Erythroblast (primary cell): Measurements from ENCODE around the gene KRR1.

Source experiments
- DNase-seq, 2 experiments: peaks; one replicate each; lab custom pipeline; 2025; lab: John Stamatoyannopoulos, UW
- GATA1 ChIP-seq: IDR thresholded peaks from 2 replicates; pipeline ENCODE4 v1.6.1; 2011; ENCODE audit warnings: low read depth, mild to moderate bottlenecking, control low read depth, low read length, moderate library complexity
- POLR2A ChIP-seq: IDR thresholded peaks from 2 replicates; pipeline ENCODE4 v1.6.1; 2011; ENCODE audit warnings: mild to moderate bottlenecking, low read length

The KRR1 gene

DNA sequence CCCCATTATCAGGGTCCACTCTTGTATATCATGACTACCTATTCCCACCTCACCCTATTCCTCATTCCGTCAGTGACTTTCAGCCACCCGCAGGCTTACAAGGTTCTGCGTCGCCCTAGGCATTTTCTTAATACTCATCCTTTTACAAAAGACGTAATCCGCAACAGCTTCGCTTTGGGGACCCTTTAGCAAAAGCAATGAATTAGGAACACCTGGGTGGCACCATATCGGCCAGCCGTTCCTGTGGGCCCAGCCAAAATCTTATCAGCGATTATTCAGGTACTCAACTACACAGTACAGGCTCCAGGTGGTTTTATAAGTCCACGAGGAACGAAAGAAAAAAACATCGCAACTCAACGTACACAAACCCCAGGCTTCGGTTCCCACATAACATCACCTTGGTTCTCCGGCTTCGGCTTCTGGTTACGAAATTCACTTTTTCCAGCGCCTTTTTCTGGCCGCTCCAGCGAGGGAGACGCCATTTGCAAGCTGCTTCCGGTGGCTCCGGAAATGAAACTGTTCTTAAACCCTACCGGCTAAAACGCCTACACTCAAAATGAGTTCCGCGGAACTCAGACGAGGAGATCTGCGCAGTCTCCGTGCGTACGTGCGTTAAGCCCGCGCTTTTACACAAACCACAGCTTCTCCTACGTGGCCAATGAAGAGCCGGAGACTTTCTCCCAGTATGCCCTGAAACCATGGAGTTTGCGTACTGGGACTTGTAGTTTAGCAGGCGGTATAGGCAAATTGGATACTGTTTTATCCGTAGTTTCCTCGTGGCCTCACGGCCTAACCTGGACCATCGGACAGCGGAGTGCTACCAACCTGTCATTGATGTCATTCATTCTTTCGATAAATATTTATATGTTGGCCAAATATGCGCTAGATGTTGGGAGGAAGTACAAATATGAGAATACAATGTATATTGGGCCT, at the start of gene KRR1:
TSS of gene KRR1 (minus strand) at position 494 of the 933 bp plus-strand sequence. CDS start at position 482, 12 bp downstream.
- DNase-seq: peak; percentile 95 to 98
- TF ChIP-seq POLR2A (peak; percentile 92), GATA1 (no peak)

DNA sequence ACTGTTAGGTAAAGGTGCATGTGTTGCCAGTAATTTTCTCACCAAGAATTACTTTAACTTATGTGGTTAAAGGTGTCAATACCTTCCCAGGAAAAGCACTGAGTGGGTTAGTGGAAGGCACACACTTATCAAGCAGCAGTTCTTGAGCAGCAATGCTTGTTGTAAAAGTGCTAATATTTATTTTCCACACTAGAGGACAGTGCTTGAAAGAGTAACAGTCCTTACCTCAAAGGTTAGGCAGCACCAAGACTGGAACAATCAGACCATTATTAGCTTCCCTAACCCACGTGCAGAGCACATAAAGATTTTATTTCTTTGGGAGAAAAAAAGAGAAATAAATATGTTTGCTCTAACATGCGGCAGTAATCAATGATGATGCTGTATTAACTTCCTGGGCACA, 48.8 kb upstream of the KRR1 start:
- no peak for TF ChIP-seq GATA1
- TF ChIP-seq POLR2A: no peak
- no peak for DNase-seq

DNA sequence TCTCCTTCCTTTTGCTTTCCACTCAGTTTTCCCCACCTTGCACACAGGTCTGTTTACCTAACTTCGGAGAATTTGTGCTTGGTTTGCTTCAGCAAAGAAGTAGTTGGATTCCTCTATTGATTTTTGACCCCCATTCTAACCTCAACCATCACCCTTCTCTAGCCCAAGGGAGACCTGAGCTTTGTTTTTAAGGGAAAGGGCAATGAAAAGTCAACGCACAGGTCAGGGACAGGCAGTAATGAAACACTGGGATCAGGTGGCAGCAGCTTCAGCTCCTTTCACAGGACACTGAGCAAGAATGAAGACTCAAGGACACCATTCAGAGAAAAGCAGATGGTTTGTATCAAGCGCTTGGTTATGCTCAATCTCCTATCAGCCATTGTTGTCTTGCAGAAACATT, 46.9 kb upstream of the KRR1 start:
- DNase-seq: no peak
- TF ChIP-seq POLR2A (no peak), GATA1 (no peak)

DNA sequence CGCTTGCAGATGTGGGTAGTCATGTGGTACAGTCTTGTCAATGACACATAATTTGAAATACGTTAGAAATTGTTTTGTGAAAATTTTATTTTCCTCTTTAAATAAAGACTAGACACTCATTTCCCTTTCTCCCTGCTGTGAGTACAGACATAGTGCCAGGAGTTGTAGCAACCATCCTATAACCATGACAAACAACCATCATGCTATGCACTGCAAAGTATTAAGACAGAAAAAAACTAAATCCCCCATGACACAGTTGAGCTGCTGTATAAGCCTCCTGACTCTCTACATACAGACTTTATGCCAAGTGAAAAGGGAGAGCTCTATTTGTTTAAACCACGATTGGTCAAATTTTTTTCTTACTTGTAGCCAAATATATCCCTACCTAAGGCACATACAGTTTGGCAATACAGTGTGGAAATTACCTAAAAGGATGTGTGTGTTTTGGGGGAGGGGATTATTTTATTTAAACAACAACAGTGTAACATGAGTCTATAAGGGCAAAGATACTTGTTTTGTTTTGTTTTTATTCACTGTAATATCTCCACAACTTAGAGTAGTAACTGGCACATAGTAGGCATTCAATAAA, 45.0 kb upstream of the KRR1 start:
- no peak for TF ChIP-seq POLR2A
- TF ChIP-seq GATA1: no peak
- DNase-seq: no peak

DNA sequence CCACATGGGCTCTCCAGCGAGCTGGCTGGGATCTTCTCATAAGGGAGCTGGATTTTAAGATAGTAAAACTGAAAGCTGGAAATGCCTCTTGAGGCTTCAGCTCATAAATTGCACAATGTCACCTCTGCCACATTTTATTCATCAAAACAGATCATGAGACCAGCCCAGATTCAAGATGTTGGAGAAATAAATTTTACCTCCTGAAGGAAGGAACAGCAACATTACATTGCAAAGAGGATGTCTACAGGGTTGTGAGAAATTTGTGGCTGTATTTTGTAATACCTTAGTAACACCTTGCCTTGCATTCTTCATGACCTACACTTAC, 43.1 kb upstream of the KRR1 start:
- TF ChIP-seq GATA1 (no peak), POLR2A (no peak)
- no peak for DNase-seq

DNA sequence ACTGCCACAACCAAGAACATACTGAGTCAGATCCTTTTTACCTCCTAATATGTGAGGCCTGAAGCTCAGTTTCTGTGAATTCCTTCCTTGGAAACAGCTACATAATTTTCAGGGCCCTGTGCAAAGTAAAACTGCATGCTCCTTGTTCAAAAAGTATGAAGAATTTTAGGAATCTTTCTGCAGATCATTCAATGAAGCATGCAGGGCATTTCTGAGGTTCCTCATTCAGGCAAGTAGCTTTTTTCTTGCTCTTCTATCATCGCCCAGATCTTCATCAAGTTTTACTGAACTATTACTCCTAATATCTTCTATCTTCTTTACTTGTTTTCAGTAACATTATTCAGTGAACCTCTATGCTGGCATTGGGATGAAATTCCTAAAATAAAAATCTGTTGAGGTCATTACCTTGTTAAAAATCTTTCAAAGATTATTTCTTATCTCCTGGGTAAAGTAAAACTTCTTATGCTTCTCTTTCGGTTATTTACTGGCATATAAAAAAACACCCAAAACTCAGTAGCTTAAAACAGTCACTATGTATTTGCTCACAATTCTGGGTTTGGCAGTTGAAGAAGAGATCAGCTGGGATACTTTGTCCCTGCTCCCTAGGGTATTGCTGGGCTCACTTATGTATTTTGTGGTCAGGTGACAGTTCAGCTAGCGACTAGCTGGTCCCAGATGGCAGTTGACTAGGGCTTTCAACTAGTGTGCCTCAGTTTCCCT, 42.6 kb upstream of the KRR1 start:
- TF ChIP-seq POLR2A (no peak), GATA1 (no peak)
- DNase-seq: no peak

DNA sequence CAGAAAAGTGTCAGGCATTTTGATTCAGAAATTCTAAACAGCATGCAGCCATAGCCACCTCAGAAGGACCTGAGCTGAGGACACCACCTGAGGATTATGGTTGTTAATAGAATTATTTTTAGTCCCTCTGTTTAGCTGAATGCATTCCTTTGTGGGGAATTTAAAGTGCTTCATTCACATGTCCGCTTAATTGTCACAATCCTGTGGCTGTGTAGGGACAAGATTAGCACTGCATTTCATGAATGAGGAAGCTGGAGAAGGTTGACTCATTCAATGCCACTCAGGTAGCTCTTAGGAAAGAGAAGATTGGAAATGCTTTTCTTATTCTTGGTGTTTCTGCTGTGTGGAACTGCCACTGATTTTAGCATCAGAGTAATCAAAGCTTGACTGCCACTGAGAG, 42.0 kb upstream of the KRR1 start:
- no peak for TF ChIP-seq POLR2A
- no peak for DNase-seq

DNA sequence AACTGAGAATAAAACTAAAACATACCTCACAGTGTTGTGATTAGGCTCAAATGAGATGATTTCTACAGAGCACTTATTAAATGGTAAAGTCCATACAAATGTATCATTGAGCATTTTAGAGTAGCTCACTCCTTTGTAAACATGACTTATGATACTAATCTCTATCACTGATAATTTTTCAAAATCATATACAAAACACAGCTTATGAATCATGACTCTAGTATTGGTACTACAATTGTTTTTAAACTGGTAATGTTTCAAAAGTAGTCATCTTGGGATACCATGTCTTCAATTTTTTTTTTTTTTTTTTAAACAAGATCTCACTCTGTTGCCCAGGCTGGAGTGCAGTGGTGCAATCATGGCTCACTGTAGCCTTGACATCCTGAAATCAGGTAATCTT, 40.1 kb upstream of the KRR1 start:
- DNase-seq: no peak
- TF ChIP-seq POLR2A: no peak
- TF ChIP-seq GATA1: no peak

DNA sequence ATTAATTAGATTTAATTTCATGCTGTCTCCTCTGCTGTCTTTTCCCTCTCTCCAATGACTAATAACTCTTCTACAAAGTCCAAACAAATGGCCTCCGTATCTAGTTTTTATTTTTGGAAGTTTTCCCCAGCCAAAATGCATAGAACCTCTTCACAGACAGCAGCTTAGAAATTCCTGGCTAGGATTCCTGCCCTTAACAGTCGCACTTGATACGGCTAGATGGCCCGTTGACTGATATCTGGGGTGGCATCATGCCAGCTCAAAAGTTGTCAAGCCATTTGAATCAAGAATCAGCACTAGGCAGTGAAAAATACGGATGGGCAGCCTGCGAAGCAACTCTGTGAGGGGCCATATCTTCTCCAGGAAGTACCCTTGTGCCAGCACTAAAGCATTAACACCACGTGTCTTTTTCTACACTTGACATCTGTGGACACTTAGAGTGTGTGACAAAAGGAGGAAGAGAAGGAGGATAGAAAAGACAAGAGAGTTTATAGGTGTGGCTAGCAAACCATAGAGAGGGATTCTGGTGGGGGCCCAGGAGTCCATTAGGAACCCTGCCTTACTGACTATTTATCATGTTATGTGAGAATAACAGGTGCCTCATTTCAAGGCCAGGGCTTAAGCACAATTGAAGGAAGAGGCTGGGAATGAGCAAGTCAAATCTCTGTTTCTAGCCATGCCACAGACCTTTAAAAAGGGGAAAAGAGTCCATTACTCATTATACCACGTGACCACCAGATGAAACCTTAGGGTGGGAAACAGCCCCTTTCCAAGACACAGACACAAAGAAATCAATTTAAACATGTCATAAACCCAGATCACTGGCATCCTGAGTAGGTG, 39.2 kb upstream of the KRR1 start:
- TF ChIP-seq GATA1: no peak
- no peak for TF ChIP-seq POLR2A
- no peak for DNase-seq

DNA sequence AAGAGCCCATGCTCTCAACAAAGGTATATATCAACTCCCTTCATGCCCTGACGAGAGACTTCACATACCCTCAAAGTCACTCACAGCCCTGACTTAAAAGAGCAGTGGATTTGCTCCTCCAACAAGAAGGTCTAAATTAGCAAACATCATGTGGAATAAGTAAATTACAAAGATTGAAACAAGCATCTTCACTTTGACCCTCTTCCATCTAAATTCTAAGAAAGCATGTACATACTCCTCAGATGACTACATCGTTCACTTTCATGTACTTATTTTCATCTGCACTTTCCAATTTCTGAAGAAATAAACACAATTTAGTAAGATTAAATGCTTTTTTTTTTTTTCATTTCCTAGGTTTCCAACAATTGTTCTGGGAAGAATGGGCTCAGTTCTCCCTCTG, 38.6 kb upstream of the KRR1 start:
- TF ChIP-seq POLR2A (no peak), GATA1 (no peak)
- DNase-seq: no peak

DNA sequence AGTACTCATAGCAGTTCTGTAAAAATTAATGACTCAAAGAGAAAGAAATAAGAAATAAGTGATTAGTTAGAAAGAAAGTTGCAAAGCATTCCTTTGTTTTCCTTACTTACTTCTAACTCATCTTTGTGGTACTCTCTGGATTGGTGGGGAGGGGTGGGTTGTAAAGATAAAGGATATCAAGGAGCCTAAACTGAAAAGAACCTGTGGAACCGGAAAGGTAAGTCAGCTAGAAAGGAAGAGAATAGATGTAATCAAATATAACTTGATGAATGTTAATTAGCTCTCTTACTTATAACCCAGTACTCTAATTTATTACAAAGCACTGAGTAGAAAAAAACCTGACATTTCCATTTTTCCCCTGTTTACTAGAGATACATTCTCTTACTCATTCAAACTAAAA, 37.5 kb upstream of the KRR1 start:
- no peak for TF ChIP-seq GATA1
- no peak for TF ChIP-seq POLR2A
- no peak for DNase-seq

DNA sequence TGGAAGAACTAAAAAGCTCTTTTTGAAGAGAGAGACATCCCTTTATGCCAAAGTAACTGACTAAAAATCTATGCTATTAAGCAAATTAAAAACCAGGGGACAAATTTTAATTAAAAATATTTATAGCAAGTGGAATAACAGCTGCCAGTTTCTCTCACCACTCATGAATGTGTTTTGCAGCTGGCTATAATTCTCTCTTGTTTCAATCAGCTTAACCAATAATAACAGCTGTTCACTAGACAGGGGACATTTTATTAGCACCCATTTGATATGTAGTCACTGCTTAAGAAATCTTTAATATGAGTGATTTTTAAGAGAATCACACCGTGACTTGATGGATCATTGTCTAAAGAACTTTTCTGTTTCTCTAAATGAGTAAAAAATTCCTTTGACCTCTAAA, 34.2 kb upstream of the KRR1 start:
- no peak for DNase-seq
- TF ChIP-seq GATA1 (no peak), POLR2A (no peak)

DNA sequence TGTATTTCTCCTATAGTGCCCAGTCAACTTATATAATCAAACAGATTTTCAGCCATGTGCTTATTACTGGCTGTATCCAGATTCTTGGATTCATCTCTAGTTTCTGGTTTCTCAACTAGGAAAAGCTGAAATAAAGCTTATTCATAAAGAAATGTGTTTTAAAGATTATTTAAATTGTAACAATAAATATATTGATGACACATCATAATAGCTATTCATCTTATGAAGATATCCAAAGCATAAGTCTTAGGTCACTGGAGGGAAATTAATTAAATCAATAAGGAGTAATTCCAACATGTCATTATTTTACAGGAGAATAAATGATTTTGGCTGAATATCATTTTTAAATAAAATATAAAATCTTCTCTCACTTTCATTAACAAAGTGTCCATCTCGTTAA, 32.1 kb upstream of the KRR1 start:
- TF ChIP-seq POLR2A (no peak), GATA1 (no peak)
- no peak for DNase-seq

DNA sequence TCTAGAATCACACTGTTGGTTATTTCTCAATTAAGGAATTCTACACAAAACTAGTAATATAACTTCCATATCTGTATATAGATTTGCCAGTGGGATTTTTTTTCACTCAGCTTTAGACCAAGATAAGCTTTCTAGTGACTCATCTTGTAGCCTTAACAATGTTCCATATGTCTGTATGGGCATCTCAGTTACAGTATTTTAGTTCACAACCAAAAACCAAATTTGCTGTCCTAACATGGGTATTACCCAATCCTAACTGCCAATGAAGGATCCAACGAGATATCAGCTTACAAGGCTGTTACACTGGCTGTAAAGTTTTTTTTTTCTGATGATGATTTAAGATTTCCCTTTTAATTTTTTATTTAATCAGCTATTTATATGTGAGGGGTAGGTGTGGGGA, 31.5 kb upstream of the KRR1 start:
- TF ChIP-seq POLR2A: no peak
- TF ChIP-seq GATA1: no peak
- no peak for DNase-seq
